ENCODE measurements around the gene EVC2. TPM values are rescaled to one million over a fixed set of nuclear protein-coding genes. Genes with fewer than 3 reads are reported as not detected.

EVC2 gene
- total RNA-seq, 1 experiment from 2014 or later = 6.0 TPM

DNA sequence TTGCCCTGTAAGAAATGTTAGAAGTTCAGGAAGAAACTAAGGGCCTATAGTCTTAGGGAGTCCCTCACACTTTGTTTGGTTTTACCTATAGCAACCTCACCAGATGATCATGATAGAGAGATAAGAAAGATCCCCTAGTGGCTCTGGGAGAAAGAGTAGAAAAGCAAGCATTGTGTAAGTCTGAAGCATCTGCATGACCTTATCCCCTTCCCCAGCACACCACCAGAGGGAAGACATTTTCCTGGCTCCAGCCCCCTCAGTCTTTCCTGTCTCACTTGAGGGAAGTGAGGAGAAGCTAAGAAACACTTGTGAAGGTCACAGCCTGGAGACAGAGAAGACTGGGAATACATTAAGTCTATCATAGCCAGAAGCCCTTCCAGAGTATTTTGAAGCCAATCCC is 154.0 kb downstream of the EVC2 start:
- intact Hi-C loops (cut with micrococcal nuclease; ENCODE audit: unreplicated experiment) = no loop called here
- DNase-seq (ENCODE audit: low spot score) = no peak
- H3K36me3 ChIP-seq (ENCODE audit: insufficient read depth, low read length, poor library complexity, severe bottlenecking) = no peaks in the 10 kb centered on the region
- ChIA-PET POLR2A (ENCODE audit: low non-redundant PET) (no interaction called here), CTCF (no interaction called here)
- no peaks in the 10 kb centered on the region for H3K27me3 ChIP-seq (replicated peaks; ENCODE audit: insufficient read depth, low read depth, low read length, poor library complexity)
- TF ChIP-seq, protein P1, sequence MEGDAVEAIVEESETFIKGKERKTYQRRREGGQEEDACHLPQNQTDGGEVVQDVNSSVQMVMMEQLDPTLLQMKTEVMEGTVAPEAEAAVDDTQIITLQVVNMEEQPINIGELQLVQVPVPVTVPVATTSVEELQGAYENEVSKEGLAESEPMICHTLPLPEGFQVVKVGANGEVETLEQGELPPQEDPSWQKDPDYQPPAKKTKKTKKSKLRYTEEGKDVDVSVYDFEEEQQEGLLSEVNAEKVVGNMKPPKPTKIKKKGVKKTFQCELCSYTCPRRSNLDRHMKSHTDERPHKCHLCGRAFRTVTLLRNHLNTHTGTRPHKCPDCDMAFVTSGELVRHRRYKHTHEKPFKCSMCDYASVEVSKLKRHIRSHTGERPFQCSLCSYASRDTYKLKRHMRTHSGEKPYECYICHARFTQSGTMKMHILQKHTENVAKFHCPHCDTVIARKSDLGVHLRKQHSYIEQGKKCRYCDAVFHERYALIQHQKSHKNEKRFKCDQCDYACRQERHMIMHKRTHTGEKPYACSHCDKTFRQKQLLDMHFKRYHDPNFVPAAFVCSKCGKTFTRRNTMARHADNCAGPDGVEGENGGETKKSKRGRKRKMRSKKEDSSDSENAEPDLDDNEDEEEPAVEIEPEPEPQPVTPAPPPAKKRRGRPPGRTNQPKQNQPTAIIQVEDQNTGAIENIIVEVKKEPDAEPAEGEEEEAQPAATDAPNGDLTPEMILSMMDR (conservative IDR thresholded peaks at IDR 0.05; ENCODE audit: low read depth, low read length) = no peak
- no peak for TF ChIP-seq EZH2 (IDR thresholded peaks at IDR 0.05; ENCODE audit: borderline replicate concordance, low read depth, low read length, poor library complexity, severe bottlenecking)
- no TSS peak for BruUV-seq (replicated peaks)
- no peaks in the 10 kb centered on the region for H3K4me1 ChIP-seq (ENCODE audit: insufficient read depth, low read length, poor library complexity, severe bottlenecking)
- no peak overlapping the region for H3K27ac ChIP-seq (ENCODE audit: low read depth, low read length, poor library complexity, severe bottlenecking)
- H3K4me3 ChIP-seq (ENCODE audit: low read depth, low read length, poor library complexity, severe bottlenecking) = no peak overlapping the region
- no peaks in the 10 kb centered on the region for H3K9me3 ChIP-seq (ENCODE audit: low read depth, low read length, poor library complexity, severe bottlenecking)

DNA sequence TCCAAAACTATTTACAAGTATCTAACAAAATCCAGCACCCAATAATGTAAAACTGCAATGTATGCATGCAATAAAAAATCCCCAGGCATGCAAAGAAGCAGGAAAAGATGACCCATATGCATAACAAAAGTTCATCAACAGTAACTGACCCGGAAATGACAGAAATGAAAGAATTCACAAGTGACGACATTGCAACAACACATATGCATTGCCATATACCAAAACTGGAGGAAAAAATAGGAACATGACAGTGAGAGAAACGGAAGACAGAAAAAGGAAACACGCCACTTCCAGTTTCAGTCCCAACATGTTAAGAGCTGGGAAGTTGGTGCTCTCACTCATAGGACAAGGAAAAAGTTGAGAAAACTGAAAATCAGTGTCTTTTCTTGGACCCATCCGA is 154.6 kb downstream of the EVC2 start:
- intact Hi-C loops (cut with micrococcal nuclease; ENCODE audit: unreplicated experiment) = no loop called here
- no peak for DNase-seq (ENCODE audit: low spot score)
- Histone ChIP-seq H3K4me1 (ENCODE audit: insufficient read depth, low read length, poor library complexity, severe bottlenecking) (no peaks in the 10 kb centered on the region), H3K27ac (ENCODE audit: low read depth, low read length, poor library complexity, severe bottlenecking) (no peak overlapping the region), H3K9me3 (ENCODE audit: low read depth, low read length, poor library complexity, severe bottlenecking) (no peaks in the 10 kb centered on the region), H3K4me3 (ENCODE audit: low read depth, low read length, poor library complexity, severe bottlenecking) (no peak overlapping the region), H3K27me3 (replicated peaks; ENCODE audit: insufficient read depth, low read depth, low read length, poor library complexity) (no peaks in the 10 kb centered on the region), H3K36me3 (ENCODE audit: insufficient read depth, low read length, poor library complexity, severe bottlenecking) (no peaks in the 10 kb centered on the region)
- CTCF ChIA-PET = no interaction called here
- BruUV-seq (replicated peaks) = no TSS peak
- TF ChIP-seq EZH2 (IDR thresholded peaks at IDR 0.05; ENCODE audit: borderline replicate concordance, low read depth, low read length, poor library complexity, severe bottlenecking) = no peak
- TF ChIP-seq, protein P1 (conservative IDR thresholded peaks at IDR 0.05; ENCODE audit: low read depth, low read length) = no peak
- POLR2A ChIA-PET (ENCODE audit: low non-redundant PET) = no interaction called here

DNA sequence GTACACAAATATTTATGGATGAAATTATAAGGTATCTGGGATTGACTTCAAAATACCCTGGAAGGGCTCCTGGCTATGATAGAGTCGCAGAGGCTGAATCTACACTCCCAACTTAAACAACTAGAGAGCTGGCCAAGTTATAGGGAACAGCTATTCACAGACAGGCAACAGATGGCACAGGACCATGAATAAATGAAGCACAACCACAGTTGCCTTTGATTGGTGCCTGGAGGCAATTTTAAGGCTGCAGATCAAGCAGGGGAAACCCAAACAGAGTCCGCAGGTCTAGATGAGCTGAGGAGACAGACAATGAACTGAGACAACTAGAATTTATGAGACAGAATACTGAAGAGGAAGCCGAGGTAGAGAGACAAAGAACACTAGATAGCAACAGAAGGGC is 155.9 kb downstream of the EVC2 start:
- H3K36me3 ChIP-seq (ENCODE audit: insufficient read depth, low read length, poor library complexity, severe bottlenecking) = no peaks in the 10 kb centered on the region
- BruUV-seq (replicated peaks) = no TSS peak

More for the DNA sequence above, 155.9 kb downstream of the EVC2 start:
- peak; percentile 10 for DNase-seq (ENCODE audit: low spot score)
- H3K4me1 ChIP-seq (ENCODE audit: insufficient read depth, low read length, poor library complexity, severe bottlenecking) = no peaks in the 10 kb centered on the region
- TF ChIP-seq EZH2 (IDR thresholded peaks at IDR 0.05; ENCODE audit: borderline replicate concordance, low read depth, low read length, poor library complexity, severe bottlenecking) = no peak
- TF ChIP-seq, protein P1 (conservative IDR thresholded peaks at IDR 0.05; ENCODE audit: low read depth, low read length) = no peak
- intact Hi-C loops (cut with micrococcal nuclease; ENCODE audit: unreplicated experiment) = no loop called here
- H3K9me3 ChIP-seq (ENCODE audit: low read depth, low read length, poor library complexity, severe bottlenecking) = no peaks in the 10 kb centered on the region
- no peak overlapping the region for H3K4me3 ChIP-seq (ENCODE audit: low read depth, low read length, poor library complexity, severe bottlenecking)
- no peaks in the 10 kb centered on the region for H3K27me3 ChIP-seq (replicated peaks; ENCODE audit: insufficient read depth, low read depth, low read length, poor library complexity)
- CTCF ChIA-PET = no interaction called here
- POLR2A ChIA-PET (ENCODE audit: low non-redundant PET) = no interaction called here
- H3K27ac ChIP-seq (ENCODE audit: low read depth, low read length, poor library complexity, severe bottlenecking) = no peak overlapping the region
